ENCODE measurements around the gene SMCP.

SMCP gene

GRCh38 chr1:152878042-152878441, at the start of gene SMCP:
Gene SMCP, plus strand, starts transcription at chr1:152878322. Its CDS starts 6,101 bp downstream, at chr1:152884423.
- no peak for DNase-seq

- DNase-seq: no peak
Measured at GRCh38 chr1:152836870-152837269, 41.3 kb upstream of the SMCP start.

- no peak for DNase-seq
Measured at GRCh38 chr1:152842556-152842955, 35.6 kb upstream of the SMCP start, which contains the start of gene LCE6A. Gene LCE6A, plus strand, starts transcription at chr1:152842856. Its CDS starts 665 bp downstream, at chr1:152843521.

GRCh38 chr1:152855661-152856060, 22.5 kb upstream of the SMCP start:
- DNase-seq: no peak

GRCh38 chr1:152858062-152858461, 20.1 kb upstream of the SMCP start:
- DNase-seq: no peak

GRCh38 chr1:152859696-152860095, 18.4 kb upstream of the SMCP start, which contains the start of gene LCE7A:
Gene LCE7A, plus strand, starts transcription at chr1:152859996. Its CDS starts 702 bp downstream, at chr1:152860698.
- no peak for DNase-seq

- no peak for DNase-seq
Measured at GRCh38 chr1:152860129-152860528, 18.0 kb upstream of the SMCP start.

- no peak for DNase-seq
Measured at GRCh38 chr1:152861374-152861773, 16.7 kb upstream of the SMCP start.

- no peak for DNase-seq
Measured at GRCh38 chr1:152864443-152864842, 13.7 kb upstream of the SMCP start.

- DNase-seq: no peak
Measured at GRCh38 chr1:152866321-152866720, 11.8 kb upstream of the SMCP start.

GRCh38 chr1:152869808-152870419, 8.2 kb upstream of the SMCP start:
- DNase-seq: no peak

GRCh38 chr1:152870831-152871730, 7.0 kb upstream of the SMCP start:
- DNase-seq: no peak

GRCh38 chr1:152871731-152872126, 6.4 kb upstream of the SMCP start:
- DNase-seq: no peak

- DNase-seq: no peak
Measured at GRCh38 chr1:152873495-152873894, 4.6 kb upstream of the SMCP start.

GRCh38 chr1:152876827-152877226, 1.3 kb upstream of the SMCP start:
- DNase-seq: no peak

- DNase-seq: no peak
Measured at GRCh38 chr1:152879559-152880198, 1.6 kb downstream of the SMCP start.

- no peak for DNase-seq
Measured at GRCh38 chr1:152880316-152880715, 2.2 kb downstream of the SMCP start.

GRCh38 chr1:152880907-152881306, 2.8 kb downstream of the SMCP start:
- no peak for DNase-seq

GRCh38 chr1:152884085-152884484, 6.0 kb downstream of the SMCP start:
- no peak for DNase-seq

- no peak for DNase-seq
Measured at GRCh38 chr1:152884506-152884905, 6.4 kb downstream of the SMCP start.

GRCh38 chr1:152884966-152885624, 7.0 kb downstream of the SMCP start:
- DNase-seq: no peak

GRCh38 chr1:152886085-152886484, 8.0 kb downstream of the SMCP start:
- no peak for DNase-seq

Measured in GF-D8 (cell line).